H1 (cell line): ENCODE measurements around the gene MFSD2A. TPM values are rescaled to one million over a fixed set of nuclear protein-coding genes. Genes with fewer than 3 reads are reported as not detected.
A peak's percentile ranks its signal among the peaks of the same experiment; 100 is the strongest.

Experiments used
- CTCF ChIA-PET: fragments of 300-600 bp; sonication (Branson Sonifier 250); formaldehyde crosslinking; loops from one replicate; lab custom pipeline; 2021; ENCODE audit not compliant: partially characterized antibody; lab: Charles Lee
- POLR2A ChIA-PET: fragments of 300-600 bp; sonication (Branson Sonifier 250); formaldehyde crosslinking; loops from one replicate; lab custom pipeline; 2021; ENCODE audit warnings: inconsistent platforms; ENCODE audit not compliant: partially characterized antibody; lab: Charles Lee
- DNase-seq, 2 experiments: peaks; one replicate each; pipeline versions ENCODE4 v3.0.0 to v3.0.0-alpha.2; 2010 to 2022; ENCODE audit warnings: low spot score in 2 of 2, low read depth in 1 of 2, mixed read lengths in 1 of 2
- FAIRE-seq: peaks from 2 replicates; lab custom pipeline; 2011; peaks lifted over from hg19 to GRCh38; lab: Jason Lieb, UNC
- H2AFZ ChIP-seq: 2 replicates; pipeline ENCODE4 v1.8.1; 2012; ENCODE audit warnings: low read length, inconsistent platforms
- H2AK5ac ChIP-seq: 2 replicates; pipeline ENCODE4 v1.6.1; 2013; ENCODE audit warnings: low read depth, low read length
- H2BK120ac ChIP-seq: replicated peaks from 2 replicates; pipeline ENCODE3; 2013; ENCODE audit warnings: low read depth, low read length, inconsistent platforms
- H2BK12ac ChIP-seq: 2 replicates; pipeline ENCODE4 v1.6.1; 2013; ENCODE audit warnings: low read depth, low read length
- H2BK15ac ChIP-seq: 2 replicates; pipeline ENCODE4 v1.6.1; 2013; ENCODE audit warnings: low read length
- H2BK20ac ChIP-seq: 2 replicates; pipeline ENCODE4 v1.6.1; 2013; ENCODE audit warnings: low read length
- H2BK5ac ChIP-seq: 2 replicates; pipeline ENCODE4 v1.6.1; 2013; ENCODE audit warnings: low read depth, low read length
- H3K14ac ChIP-seq: 2 replicates; pipeline ENCODE4 v1.6.1; 2013; ENCODE audit warnings: inconsistent platforms; ENCODE audit not compliant: insufficient read length
- H3K18ac ChIP-seq: 2 replicates; pipeline ENCODE4 v1.6.1; 2013; ENCODE audit warnings: low read length; ENCODE audit errors: extremely low read depth
- H3K23ac ChIP-seq: 2 replicates; pipeline ENCODE4 v1.6.1; 2013; ENCODE audit warnings: inconsistent platforms; ENCODE audit not compliant: insufficient read length
- H3K23me2 ChIP-seq: 2 replicates; pipeline ENCODE4 v1.6.1; 2013; ENCODE audit warnings: low read depth, low read length
- H3K27ac ChIP-seq: 2 replicates; pipeline ENCODE4 v1.6.1; 2011; ENCODE audit warnings: low read depth, low read length, inconsistent platforms
- H3K27me3 ChIP-seq, 4 experiments: replicated peaks in 1 of 4; 1 replicate in 1 of 4; 2 replicates in 3 of 4; pipeline versions ENCODE4 v1.6.1 to v1.8.1; 2011 to 2013; ENCODE audit warnings: low read length in 3 of 4, mild to moderate bottlenecking in 3 of 4, inconsistent platforms in 2 of 4, mixed read lengths in 2 of 4, moderate library complexity in 1 of 4; ENCODE audit not compliant: control insufficient read depth in 3 of 4, insufficient read depth in 3 of 4; ENCODE audit errors: extremely low read depth in 1 of 4
- H3K36me3 ChIP-seq, 4 experiments: 2 replicates each; pipeline versions ENCODE4 v1.6.1 to v1.8.1; 2011 to 2013; ENCODE audit warnings: mild to moderate bottlenecking in 4 of 4, low read length in 3 of 4, moderate library complexity in 2 of 4, control low read depth in 1 of 4, inconsistent platforms in 1 of 4; ENCODE audit not compliant: insufficient read depth in 4 of 4, control insufficient read depth in 2 of 4
- H3K4ac ChIP-seq: replicated peaks from 2 replicates; pipeline ENCODE3; 2013; ENCODE audit warnings: low read length, low read depth, mixed read lengths, inconsistent platforms; ENCODE audit not compliant: insufficient read length
- H3K4me1 ChIP-seq, 4 experiments: replicated peaks in 1 of 4; 1 replicate in 1 of 4; 2 replicates in 3 of 4; pipeline versions ENCODE4 v1.6.1 to v1.8.1; 2011 to 2013; ENCODE audit warnings: low read length in 3 of 4, inconsistent platforms in 2 of 4, mixed read lengths in 1 of 4; ENCODE audit not compliant: insufficient read depth in 4 of 4, control insufficient read depth in 3 of 4
- H3K4me2 ChIP-seq, 2 experiments: 2 replicates each; pipeline versions ENCODE4 v1.6.1 to v1.8.1; 2011 to 2013; ENCODE audit warnings: low read depth in 2 of 2, low read length in 2 of 2, control low read depth in 1 of 2, inconsistent platforms in 1 of 2, mild to moderate bottlenecking in 1 of 2; ENCODE audit not compliant: insufficient read depth in 1 of 2
- H3K4me3 ChIP-seq, 4 experiments: fragments of 200-600, 300-600 bp in 1 of 4; sonication (generic), shearing (Covaris generic), sonication (Bioruptor Twin) in 1 of 4; 2 replicates each; pipeline versions ENCODE4 v1.5.1 to v1.8.1; 2011 to 2016; ENCODE audit warnings: low read length in 4 of 4, low read depth in 3 of 4, control low read depth in 2 of 4, inconsistent platforms in 2 of 4, mild to moderate bottlenecking in 2 of 4, mixed read lengths in 1 of 4, moderate library complexity in 1 of 4; ENCODE audit not compliant: insufficient read depth in 2 of 4; ENCODE audit errors: extremely low read depth in 1 of 4
- H3K56ac ChIP-seq: replicated peaks from 2 replicates; pipeline ENCODE3; 2013; ENCODE audit warnings: low read depth, mild to moderate bottlenecking, mixed read lengths, low read length, inconsistent platforms; ENCODE audit not compliant: insufficient read length
- H3K79me1 ChIP-seq: 2 replicates; pipeline ENCODE4 v1.6.1; 2013; ENCODE audit warnings: low read depth, low read length, control low read depth
- H3K79me2 ChIP-seq, 2 experiments: 2 replicates each; pipeline versions ENCODE4 v1.6.1 to v1.8.1; 2012 to 2013; ENCODE audit warnings: low read length in 2 of 2, mild to moderate bottlenecking in 2 of 2, inconsistent platforms in 1 of 2; ENCODE audit not compliant: insufficient read depth in 2 of 2, control insufficient read depth in 1 of 2
- H3K9ac ChIP-seq, 4 experiments: replicated peaks in 1 of 4; 1 replicate in 1 of 4; 2 replicates in 3 of 4; pipeline versions ENCODE4 v1.6.1 to v1.8.1; 2011 to 2013; ENCODE audit warnings: low read depth in 3 of 4, low read length in 3 of 4, control low read depth in 2 of 4, mild to moderate bottlenecking in 2 of 4, moderate library complexity in 2 of 4, inconsistent platforms in 1 of 4; ENCODE audit errors: extremely low read depth in 1 of 4
- H3K9me3 ChIP-seq, 2 experiments: 2 replicates each; pipeline versions ENCODE4 v1.6.1 to v1.8.1; 2012 to 2013; ENCODE audit warnings: mild to moderate bottlenecking in 2 of 2, moderate library complexity in 2 of 2, control low read depth in 1 of 2, inconsistent platforms in 1 of 2, low read depth in 1 of 2, low read length in 1 of 2, mixed read lengths in 1 of 2; ENCODE audit not compliant: insufficient read depth in 2 of 2
- H4K20me1 ChIP-seq, 2 experiments: replicated peaks in 1 of 2; 2 replicates each; pipeline versions ENCODE3 to v1.8.1; 2011 to 2013; ENCODE audit warnings: inconsistent platforms in 2 of 2, low read length in 2 of 2, mild to moderate bottlenecking in 1 of 2; ENCODE audit not compliant: insufficient read depth in 2 of 2, control insufficient read depth in 1 of 2
- H4K5ac ChIP-seq: 2 replicates; pipeline ENCODE4 v1.6.1; 2013; ENCODE audit warnings: low read length, low read depth, mixed read lengths, inconsistent platforms; ENCODE audit not compliant: insufficient read length
- H4K8ac ChIP-seq: 2 replicates; pipeline ENCODE4 v1.8.0; 2013; ENCODE audit warnings: mild to moderate bottlenecking, moderate library complexity, low read length, inconsistent platforms; ENCODE audit not compliant: insufficient read depth; ENCODE audit errors: extremely low read depth
- H4K91ac ChIP-seq: replicated peaks from 2 replicates; pipeline ENCODE3; 2013; ENCODE audit warnings: low read length, mixed read lengths, inconsistent platforms; ENCODE audit not compliant: insufficient read length
- ATF2 ChIP-seq: IDR thresholded peaks from 2 replicates; pipeline ENCODE4 v1.6.1; 2012; ENCODE audit warnings: low read length, inconsistent platforms
- CREB1 ChIP-seq: IDR thresholded peaks from 2 replicates; pipeline ENCODE4 v1.6.1; 2012; ENCODE audit warnings: inconsistent platforms
- HDAC2 ChIP-seq, 2 experiments: fragments of 300-600 bp in 1 of 2; sonication (generic) in 1 of 2; IDR thresholded peaks; 2 replicates each; pipeline ENCODE4 v1.6.1; 2011 to 2012; ENCODE audit warnings: low read depth in 2 of 2, low read length in 2 of 2, mild to moderate bottlenecking in 2 of 2, moderate library complexity in 2 of 2, borderline replicate concordance in 1 of 2, inconsistent platforms in 1 of 2
- HDAC6 ChIP-seq: IDR thresholded peaks from one replicate; pipeline ENCODE4 v1.7.1; 2012; ENCODE audit warnings: low read depth, mild to moderate bottlenecking, inconsistent platforms, low read length, moderate library complexity
- NANOG ChIP-seq: IDR thresholded peaks from 2 replicates; pipeline ENCODE4 v1.6.1; 2011; ENCODE audit warnings: low read length, low read depth, mild to moderate bottlenecking, inconsistent platforms; ENCODE audit not compliant: insufficient read depth, poor library complexity, severe bottlenecking
- RBBP5 ChIP-seq: IDR thresholded peaks from 2 replicates; pipeline ENCODE4 v1.7.1; 2012; ENCODE audit warnings: low read depth, mild to moderate bottlenecking, inconsistent platforms, low read length, moderate library complexity, borderline replicate concordance
- TAF7 ChIP-seq: optimal IDR thresholded peaks from 2 replicates; pipeline ENCODE3; 2011; ENCODE audit warnings: low read depth, mild to moderate bottlenecking, inconsistent platforms, low read length, moderate library complexity, borderline replicate concordance
- TBP ChIP-seq: IDR thresholded peaks from 2 replicates; pipeline ENCODE4 v1.6.1; 2011; ENCODE audit warnings: low read depth, low read length, improper control_type of control experiment
- WGBS, 2 experiments: shearing (Covaris generic) in 1 of 2; methylation state at CpG; one replicate each; pipeline versions ENCODE4 v1.1.6 to v1.1.7; 2013 to 2015; ENCODE audit warnings: low lambda C conversion rate in 2 of 2, mixed read lengths in 2 of 2, inconsistent platforms in 1 of 2, low coverage in 1 of 2, missing lambda C conversion rate in 1 of 2; ENCODE audit not compliant: insufficient replicate concordance in 2 of 2, insufficient coverage in 1 of 2, insufficient read length in 1 of 2; ENCODE audit errors: extremely low coverage in 1 of 2, missing lambda C conversion rate in 1 of 2; 5-methylcytosine and 5-hydroxymethylcytosine counted together
- polyA plus RNA-seq, 7 experiments: library from polyadenylated mRNA; depleted of rRNA in 3 of 7; stranded (reverse) in 5 of 7; unstranded in 2 of 7; fragments of >200 nt in 5 of 7; fragments of 200-250 nt in 2 of 7; gene quantifications; 1 replicate in 5 of 7; 2 replicates in 1 of 7; 4 replicates in 1 of 7; pipeline versions ENCODE4 v1.2.1 to v1.2.3, GENCODE V29; 2011 to 2013; ENCODE audit warnings: missing spikeins in 2 of 7, mixed read lengths in 2 of 7
- total RNA-seq: library from RNA; stranded (reverse); fragmentation: NEBNext Ultra II Directional; extraction: Animal tissue kit (Norgen Biotek cat#: 25700); gene quantifications from 2 replicates; pipeline ENCODE4 v1.2.1, GENCODE V29; 2021

The MFSD2A gene
- total and polyA plus RNA-seq, 2 of the 8 experiments (the other 6 are each of a cell fraction or from before 2014, with no cell fraction given), result 18.3 to 25.9 TPM

DNA sequence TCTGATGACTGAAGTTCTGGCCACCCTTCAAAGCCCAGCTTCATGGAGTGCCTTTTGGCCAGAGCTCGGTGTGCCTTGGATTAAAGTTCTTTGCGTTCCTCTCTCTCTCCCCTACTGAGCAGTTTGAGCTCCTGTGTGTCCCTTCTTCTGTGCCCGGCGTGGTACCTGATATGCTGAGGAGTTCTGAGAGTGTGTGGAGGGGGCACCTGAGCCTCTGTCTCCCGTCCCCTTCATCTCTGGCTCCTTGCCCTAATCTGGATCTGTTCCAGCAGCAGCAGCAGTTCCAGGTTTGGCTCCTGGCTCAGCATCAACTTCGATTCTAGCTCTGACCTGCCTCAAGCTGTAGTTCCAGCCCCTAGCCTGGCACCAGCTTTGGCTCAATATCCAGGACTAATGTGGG, 28.1 kb upstream of the MFSD2A start:
- no peak overlapping the region for H3K27ac ChIP-seq
- H3K4me2 ChIP-seq, result no peak overlapping the region
- H3K27me3 ChIP-seq, result peaks cover 0 to 2% (median under 1%) of the 10 kb centered on the region in 4 experiments; a peak in 2 of 7 replicates
- H2BK15ac ChIP-seq, result peak overlapping the region; percentile 88; the same call in 1 of the 2 replicates
- WGBS, 2 experiments, result 78% methylated on average over 6 of the region's 6 CpGs; no CpG with 5 or more reads in 1 of the 2 experiments
- H4K8ac ChIP-seq, result no peak overlapping the region
- no peaks in the 10 kb centered on the region for H3K36me3 ChIP-seq
- FAIRE-seq, result no peak
- H4K91ac ChIP-seq, result no peak overlapping the region
- no peak overlapping the region for H3K14ac ChIP-seq
- no peak overlapping the region for H2BK5ac ChIP-seq
- H3K79me2 ChIP-seq, result no peaks in the 10 kb centered on the region
- no peak overlapping the region for H3K4ac ChIP-seq
- no peak overlapping the region for H2BK120ac ChIP-seq
- ChIA-PET POLR2A (interaction anchor here (2.0 to 3.7 kb wide), 2 partner anchors 29 to 114 kb away, joined by 6 to 10 read pairs; partner anchors contain the start of genes CAP1 and MFSD2A), CTCF (interaction anchor here (0.8 to 13.5 kb wide), 9 partner anchors 8 to 105 kb away, joined by 3 to 134 read pairs (median 4); no protein-coding TSS in a partner anchor)
- H3K79me1 ChIP-seq, result no peaks in the 10 kb centered on the region
- no peaks in the 10 kb centered on the region for H4K20me1 ChIP-seq
- H2BK12ac ChIP-seq, result peak overlapping the region; percentile 85; the same call in 1 of the 2 replicates
- peaks cover 3 to 8% (median 6%) of the 10 kb centered on the region in 4 experiments for H3K4me1 ChIP-seq
- no peak overlapping the region for H3K23ac ChIP-seq
- H2AFZ ChIP-seq, result 0 out of 2 replicates have a peak overlapping the region, but pooled peaks have one; percentile 19
- no peaks in the 10 kb centered on the region for H3K9me3 ChIP-seq
- no peak overlapping the region for H3K18ac ChIP-seq
- no peak overlapping the region for H2BK20ac ChIP-seq
- no peak overlapping the region for H3K4me3 ChIP-seq
- 0 out of 2 replicates have a peak overlapping the region, but pooled peaks have one; percentile 8 for H2AK5ac ChIP-seq
- no peak overlapping the region for H3K56ac ChIP-seq
- H3K23me2 ChIP-seq, result no peaks in the 10 kb centered on the region
- no peak overlapping the region for H4K5ac ChIP-seq
- DNase-seq, result no peak
- H3K9ac ChIP-seq, result no peak overlapping the region
- no peak for TF ChIP-seq CREB1
- no peak for TF ChIP-seq HDAC2 (IDR thresholded peaks at IDR 0.05; ENCODE audit: borderline replicate concordance in 1 of 2, low read depth in 2 of 2, low read length in 2 of 2)
- no peak for TF ChIP-seq ATF2
- no peak for TF ChIP-seq TAF7
- TF ChIP-seq NANOG, result no peak
- no peak for TF ChIP-seq RBBP5
- TF ChIP-seq TBP, result no peak
- no peak for TF ChIP-seq HDAC6
